Right atrium auricular region (tissue), 2 donors: ENCODE measurements around the gene UTS2R. TPM values are rescaled to one million over a fixed set of nuclear protein-coding genes. Genes with fewer than 3 reads are reported as not detected.

ENCODE experiments used
- DNase-seq: peaks from one replicate; pipeline ENCODE4 v3.0.0-alpha.2; 2019; ENCODE audit warnings: low spot score
- H3K27ac ChIP-seq, 2 donors: fragments of 200-600 bp; sonication (generic); 1 replicate in 1 of 2; 2 replicates in 1 of 2; pipeline ENCODE4 v1.5.1; 2016 to 2019
- H3K27me3 ChIP-seq, 2 donors: fragments of 200-600 bp; sonication (generic); one replicate each; pipeline versions ENCODE4 v1.5.1 to v1.6.0; 2017 to 2019
- H3K36me3 ChIP-seq: fragments of 200-600 bp; sonication (generic); one replicate; pipeline ENCODE4 v1.5.1; 2016
- H3K4me1 ChIP-seq, 2 donors: fragments of 200-600 bp; sonication (generic); one replicate each; pipeline versions ENCODE4 v1.5.1 to v1.6.0; 2017 to 2019
- H3K4me3 ChIP-seq, 2 donors: fragments of 200-600 bp; sonication (generic); 1 replicate in 1 of 2; 2 replicates in 1 of 2; pipeline ENCODE4 v1.5.1; 2017 to 2019; ENCODE audit warnings: mild to moderate bottlenecking in 1 of 2, moderate library complexity in 1 of 2
- H3K9me3 ChIP-seq, 2 donors: fragments of 200-600 bp; sonication (generic); one replicate each; pipeline ENCODE4 v1.5.1; 2019
- CTCF ChIP-seq, 2 donors: fragments of 200-600 bp; sonication (generic); IDR thresholded peaks; one replicate each; pipeline ENCODE4 v1.5.1; 2019; ENCODE audit warnings: antibody characterized with exemption in 2 of 2
- total RNA-seq, 2 donors: library from RNA; depleted of rRNA; stranded (reverse); fragments of >200 nt; gene quantifications; one replicate each; pipeline ENCODE4 v1.1.0, GENCODE V29; 2016

The UTS2R gene
- total RNA-seq, 2 donors from 2014 or later, result 0.44 to 16.9 TPM

DNA sequence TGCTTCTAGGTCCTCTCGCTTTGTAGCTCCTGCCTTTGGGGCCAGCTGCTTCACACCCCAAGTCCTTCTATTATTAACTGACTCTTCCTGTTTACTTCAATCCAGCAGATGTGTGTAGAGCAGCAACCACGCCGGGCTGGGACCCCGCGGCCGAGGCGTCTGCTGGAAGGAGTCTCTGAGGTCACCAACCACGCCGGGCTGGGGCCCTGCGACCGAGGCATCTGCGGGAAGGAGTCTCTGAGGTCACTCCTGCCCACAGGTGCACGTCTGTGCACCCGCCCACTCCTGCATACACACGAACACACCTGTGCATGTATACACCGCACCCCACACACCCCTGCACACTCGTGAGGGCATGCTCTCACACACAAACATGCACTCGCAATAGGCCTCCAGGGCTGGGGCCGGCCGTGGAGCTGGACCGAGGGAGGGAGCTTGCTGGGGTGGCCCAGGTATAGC, 20.3 kb upstream of the UTS2R start:
- no peak for TF ChIP-seq CTCF (IDR thresholded peaks at IDR 0.05)
- no peak overlapping the region for H3K27ac ChIP-seq
- no peaks in the 10 kb centered on the region for H3K9me3 ChIP-seq
- DNase-seq, result no peak
- H3K36me3 ChIP-seq, result no peaks in the 10 kb centered on the region
- no peaks in the 10 kb centered on the region for H3K27me3 ChIP-seq
- H3K4me3 ChIP-seq, result no peak overlapping the region
- no peaks in the 10 kb centered on the region for H3K4me1 ChIP-seq

GRCh38 chr17:82351713-82352488, 19.7 kb upstream of the UTS2R start:
- no peaks in the 10 kb centered on the region for H3K9me3 ChIP-seq
- no peaks in the 10 kb centered on the region for H3K4me1 ChIP-seq
- TF ChIP-seq CTCF (IDR thresholded peaks at IDR 0.05), result peak; percentile 95 to 99
- no peak overlapping the region for H3K27ac ChIP-seq
- peak; percentile 90 for DNase-seq
- H3K36me3 ChIP-seq, result no peaks in the 10 kb centered on the region
- no peaks in the 10 kb centered on the region for H3K27me3 ChIP-seq
- H3K4me3 ChIP-seq, result no peak overlapping the region

DNA sequence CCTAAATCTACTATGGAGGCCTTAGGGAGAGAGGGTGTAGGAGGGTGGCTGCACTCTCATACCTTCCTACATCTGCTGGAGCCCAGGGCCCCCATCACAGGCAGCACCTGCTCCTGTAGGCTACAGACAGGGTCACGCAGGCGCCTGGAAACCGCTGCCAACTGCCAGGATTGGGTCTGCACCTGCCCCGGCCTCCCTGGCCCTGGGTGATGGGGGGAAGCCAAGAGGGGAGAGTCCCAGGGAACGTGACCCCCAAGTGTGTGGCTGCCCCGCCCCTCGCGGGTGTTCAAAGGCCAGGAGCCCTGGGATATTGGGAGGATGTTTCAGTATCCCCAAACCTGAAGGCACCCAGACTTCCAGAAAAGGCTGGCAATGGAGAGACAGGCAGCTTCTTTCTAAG, 18.1 kb upstream of the UTS2R start:
- Histone ChIP-seq H3K27ac (no peak overlapping the region), H3K4me1 (no peaks in the 10 kb centered on the region), H3K36me3 (no peaks in the 10 kb centered on the region), H3K27me3 (no peaks in the 10 kb centered on the region), H3K9me3 (no peaks in the 10 kb centered on the region), H3K4me3 (no peak overlapping the region)
- no peak for TF ChIP-seq CTCF (IDR thresholded peaks at IDR 0.05)
- DNase-seq, result no peak

GRCh38 chr17:82354804-82355308, 16.7 kb upstream of the UTS2R start:
- H3K27me3 ChIP-seq, result no peaks in the 10 kb centered on the region
- TF ChIP-seq CTCF (IDR thresholded peaks at IDR 0.05), result no peak
- no peak overlapping the region for H3K4me3 ChIP-seq
- no peak for DNase-seq
- H3K27ac ChIP-seq, result no peak overlapping the region
- no peaks in the 10 kb centered on the region for H3K9me3 ChIP-seq
- no peaks in the 10 kb centered on the region for H3K4me1 ChIP-seq
- no peaks in the 10 kb centered on the region for H3K36me3 ChIP-seq

DNA sequence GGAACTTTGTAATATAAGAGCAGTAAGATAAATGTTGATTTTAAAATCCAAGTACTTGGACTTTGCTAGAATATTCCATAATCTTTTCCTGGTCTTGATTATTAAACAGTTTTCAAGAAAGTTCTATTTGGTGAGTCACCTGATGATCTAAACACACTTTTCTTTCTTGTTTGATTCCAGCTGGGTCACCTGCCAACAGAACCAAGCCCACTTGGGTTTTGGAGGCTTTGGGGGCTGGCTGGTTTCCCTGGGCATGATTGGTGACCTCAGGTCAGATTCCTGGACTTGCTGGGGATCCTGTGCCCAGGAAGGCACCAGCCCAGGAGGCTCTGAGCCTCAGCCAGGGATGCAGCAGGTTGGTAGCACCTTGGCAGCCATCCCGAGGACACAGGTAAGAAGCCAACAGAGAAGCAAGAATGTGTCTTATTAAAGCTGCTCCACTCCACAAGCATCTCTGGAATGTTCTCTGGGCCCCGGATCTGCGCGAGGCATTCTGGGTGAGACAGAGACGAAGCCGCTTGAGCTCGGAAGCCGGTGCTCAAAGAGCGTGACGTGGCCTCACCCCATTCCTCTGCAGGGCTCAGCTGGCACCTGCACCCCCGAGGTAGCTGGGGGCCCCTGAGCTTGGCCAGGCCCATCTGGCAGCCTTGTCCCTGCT, 15.7 kb upstream of the UTS2R start:
- Histone ChIP-seq H3K27ac (no peak overlapping the region), H3K27me3 (no peaks in the 10 kb centered on the region), H3K4me1 (no peaks in the 10 kb centered on the region), H3K4me3 (no peak overlapping the region), H3K9me3 (no peaks in the 10 kb centered on the region), H3K36me3 (no peaks in the 10 kb centered on the region)
- TF ChIP-seq CTCF (IDR thresholded peaks at IDR 0.05), result no peak
- no peak for DNase-seq
